CD14-positive monocyte (primary cell): ENCODE measurements around the gene C2CD4D. TPM values are rescaled to one million over a fixed set of nuclear protein-coding genes. Genes with fewer than 3 reads are reported as not detected.
"Not testable (repeated sequence)": the region's sequence is repeated elsewhere in the genome, so short reads cannot be mapped to it uniquely, and the experiment has no call there.

Experiments
- DNase-seq, 3 donors: peaks; one replicate each; pipeline ENCODE4 v3.0.0-alpha.2; 2011 to 2022
- H2AFZ ChIP-seq: 2 replicates; pipeline ENCODE4 v1.6.0; 2012; ENCODE audit warnings: mild to moderate bottlenecking, low read depth, low read length, inconsistent platforms; ENCODE audit not compliant: insufficient read depth, poor library complexity, severe bottlenecking
- H3K27ac ChIP-seq, 2 donors: 1 replicate in 1 of 2; 2 replicates in 1 of 2; pipeline ENCODE4 v1.5.1; 2012 to 2013; ENCODE audit warnings: low read length in 2 of 2, control low read depth in 1 of 2, inconsistent platforms in 1 of 2, low read depth in 1 of 2, mild to moderate bottlenecking in 1 of 2
- H3K27me3 ChIP-seq, 2 donors: one replicate each; pipeline versions ENCODE4 v1.6.0 to v1.6.1; 2011 to 2013; ENCODE audit warnings: low read length in 2 of 2; ENCODE audit not compliant: control insufficient read depth in 2 of 2, insufficient read depth in 2 of 2
- H3K36me3 ChIP-seq, 2 donors: replicated peaks in 1 of 2; 1 replicate in 1 of 2; 2 replicates in 1 of 2; pipeline versions ENCODE4 v1.5.1 to v1.6.1; 2012 to 2013; ENCODE audit warnings: low read length in 2 of 2, control low read depth in 1 of 2, inconsistent platforms in 1 of 2, mild to moderate bottlenecking in 1 of 2; ENCODE audit not compliant: insufficient read depth in 2 of 2, control insufficient read depth in 1 of 2
- H3K4me1 ChIP-seq, 2 donors: 1 replicate in 1 of 2; 2 replicates in 1 of 2; pipeline versions ENCODE4 v1.5.1 to v1.6.1; 2012 to 2013; ENCODE audit warnings: low read length in 2 of 2, control low read depth in 1 of 2, inconsistent platforms in 1 of 2, mild to moderate bottlenecking in 1 of 2, moderate library complexity in 1 of 2; ENCODE audit not compliant: insufficient read depth in 2 of 2, control insufficient read depth in 1 of 2
- H3K4me2 ChIP-seq: replicated peaks from 2 replicates; pipeline ENCODE3; 2012; ENCODE audit warnings: low read length, moderate library complexity, mild to moderate bottlenecking; ENCODE audit not compliant: poor library complexity, severe bottlenecking; ENCODE audit errors: extremely low read depth
- H3K4me3 ChIP-seq, 3 experiments: fragments of 200-600 bp in 1 of 3; sonication (generic) in 1 of 3; replicated peaks in 1 of 3; 1 replicate in 2 of 3; 2 replicates in 1 of 3; pipeline ENCODE4 v1.5.1; 2011 to 2013; ENCODE audit warnings: low read length in 3 of 3, mild to moderate bottlenecking in 3 of 3, control low read depth in 2 of 3, low read depth in 2 of 3, inconsistent platforms in 1 of 3, moderate library complexity in 1 of 3
- H3K79me2 ChIP-seq: 2 replicates; pipeline ENCODE4 v1.6.0; 2012; ENCODE audit warnings: mild to moderate bottlenecking, control low read depth, inconsistent platforms, low read length, moderate library complexity; ENCODE audit not compliant: insufficient read depth
- H3K9ac ChIP-seq: 2 replicates; pipeline ENCODE4 v1.6.0; 2017; ENCODE audit warnings: low read length, mild to moderate bottlenecking; ENCODE audit not compliant: insufficient read depth, poor library complexity, severe bottlenecking
- H3K9me3 ChIP-seq, 2 donors: replicated peaks in 1 of 2; 1 replicate in 1 of 2; 2 replicates in 1 of 2; pipeline versions ENCODE4 v1.5.1 to v1.6.1; 2012 to 2013; ENCODE audit warnings: low read length in 2 of 2, control low read depth in 1 of 2; ENCODE audit not compliant: control insufficient read depth in 1 of 2, insufficient read depth in 1 of 2
- H4K20me1 ChIP-seq: 2 replicates; pipeline ENCODE4 v1.6.0; 2012; ENCODE audit warnings: mild to moderate bottlenecking, low read length, control low read depth, moderate library complexity; ENCODE audit not compliant: insufficient read depth
- H3K27ac Mint-ChIP-seq, 7 donors: one replicate each; pipeline ENCODE4 v1.8.0; 2020; ENCODE audit warnings: mild to moderate bottlenecking in 7 of 7, mixed read lengths in 7 of 7, moderate library complexity in 6 of 7, inconsistent platforms in 2 of 7
- H3K27me3 Mint-ChIP-seq, 3 donors: one replicate each; pipeline ENCODE4 v1.8.0; 2021 to 2022; ENCODE audit warnings: low read depth in 3 of 3, mild to moderate bottlenecking in 3 of 3, mixed read lengths in 3 of 3, moderate library complexity in 3 of 3, inconsistent platforms in 1 of 3
- H3K36me3 Mint-ChIP-seq, 2 donors: one replicate each; pipeline ENCODE4 v1.8.0; 2020; ENCODE audit warnings: mixed read lengths in 2 of 2, inconsistent platforms in 1 of 2, mild to moderate bottlenecking in 1 of 2
- H3K4me1 Mint-ChIP-seq: one replicate; pipeline ENCODE4 v1.8.0; 2020; ENCODE audit warnings: mild to moderate bottlenecking, mixed read lengths
- H3K4me3 Mint-ChIP-seq, 2 donors: one replicate each; pipeline ENCODE4 v1.8.0; 2020; ENCODE audit warnings: mild to moderate bottlenecking in 2 of 2, mixed read lengths in 2 of 2, moderate library complexity in 1 of 2
- H3K9me3 Mint-ChIP-seq, 7 donors: one replicate each; pipeline ENCODE4 v1.8.0; 2020 to 2022; ENCODE audit warnings: mixed read lengths in 7 of 7, mild to moderate bottlenecking in 6 of 7, moderate library complexity in 6 of 7, inconsistent platforms in 2 of 7
- CTCF ChIP-seq: fragments of 200-600 bp; IDR thresholded peaks from one replicate; pipeline ENCODE4 v1.8.0; 2022; ENCODE audit warnings: antibody characterized with exemption, mild to moderate bottlenecking
- WGBS: methylation state at CpG from one replicate; pipeline ENCODE4 v1.1.5; 2013; ENCODE audit warnings: missing lambda C conversion rate; ENCODE audit not compliant: insufficient coverage; 5-methylcytosine and 5-hydroxymethylcytosine counted together
- intact Hi-C, 2 donors: fragments of 100-400 bp; cut with micrococcal nuclease; formaldehyde crosslinking; loops; one replicate each; pipeline versions ENCODE4 v1.15.0 to v1.15.1; 2023
- polyA plus RNA-seq, 3 donors: library from polyadenylated mRNA; depleted of rRNA in 1 of 3; unstranded in 2 of 3; stranded (reverse) in 1 of 3; fragments of 300-500 nt in 2 of 3; fragments of >200 nt in 1 of 3; fragmentation: Illumina TruSeq in 2 of 3; gene quantifications; 1 replicate in 2 of 3; 2 replicates in 1 of 3; pipeline ENCODE4 v1.2.3, GENCODE V29; 2012 to 2021

C2CD4D gene
- polyA plus RNA-seq, 3 donors, result not detected

- no peaks in the 10 kb centered on the region for H3K9me3 ChIP-seq
- no peaks in the 10 kb centered on the region for H3K79me2 ChIP-seq
- H3K4me2 ChIP-seq, result no peak overlapping the region
- no peak overlapping the region for H2AFZ ChIP-seq
- peaks cover 35 to 36% of the 10 kb centered on the region in 2 donors for H3K4me1 ChIP-seq
- no peak for TF ChIP-seq CTCF
- peaks cover 0 to 8% (median 1%) of the 10 kb centered on the region in 7 donors for H3K9me3 Mint-ChIP-seq
- H4K20me1 ChIP-seq, result no peaks in the 10 kb centered on the region
- no peak for DNase-seq
- H3K4me3 Mint-ChIP-seq, result no peak overlapping the region
- intact Hi-C loops, result no loop called here
- H3K27ac ChIP-seq, result no peak overlapping the region
- no peaks in the 10 kb centered on the region for H3K36me3 Mint-ChIP-seq
- no peak overlapping the region for H3K4me3 ChIP-seq
- H3K4me1 Mint-ChIP-seq, result peaks cover 47% of the 10 kb centered on the region
- no peak overlapping the region for H3K27ac Mint-ChIP-seq
- H3K27me3 ChIP-seq, result no peaks in the 10 kb centered on the region
- WGBS, result no CpG with 5 or more reads among the region's 4 CpGs
- no peaks in the 10 kb centered on the region for H3K36me3 ChIP-seq
- H3K9ac ChIP-seq, result no peak overlapping the region
- H3K27me3 Mint-ChIP-seq, result peaks cover 1 to 9% (median 7%) of the 10 kb centered on the region in 3 donors
Observed at GRCh38 chr1:151855933-151856332, 16.3 kb upstream of the C2CD4D start.

- intact Hi-C loops, H3K4me3 ChIP-seq, H3K27ac ChIP-seq, H3K36me3 Mint-ChIP-seq, H3K9me3 ChIP-seq, H3K4me3 Mint-ChIP-seq, H3K27ac Mint-ChIP-seq, H3K4me2 ChIP-seq, H4K20me1 ChIP-seq, H3K36me3 ChIP-seq, DNase-seq, H3K27me3 Mint-ChIP-seq, H3K79me2 ChIP-seq, H2AFZ ChIP-seq, H3K9ac ChIP-seq, H3K27me3 ChIP-seq, H3K9me3 Mint-ChIP-seq: not testable (repeated sequence)
- H3K4me1 ChIP-seq, result peaks cover 35 to 36% of the 10 kb centered on the region in 2 donors
- 96% methylated on average over 6 of the region's 8 CpGs for WGBS
- H3K4me1 Mint-ChIP-seq, result peaks cover 47% of the 10 kb centered on the region
Observed at GRCh38 chr1:151855516-151855915, 15.9 kb upstream of the C2CD4D start.
